ENCODE measurements around the gene TAPT1. TPM values are rescaled to one million over a fixed set of nuclear protein-coding genes. Genes with fewer than 3 reads are reported as not detected.

Gene TAPT1
- total RNA-seq, 1 experiment from 2014 or later: 11.1 TPM

DNA sequence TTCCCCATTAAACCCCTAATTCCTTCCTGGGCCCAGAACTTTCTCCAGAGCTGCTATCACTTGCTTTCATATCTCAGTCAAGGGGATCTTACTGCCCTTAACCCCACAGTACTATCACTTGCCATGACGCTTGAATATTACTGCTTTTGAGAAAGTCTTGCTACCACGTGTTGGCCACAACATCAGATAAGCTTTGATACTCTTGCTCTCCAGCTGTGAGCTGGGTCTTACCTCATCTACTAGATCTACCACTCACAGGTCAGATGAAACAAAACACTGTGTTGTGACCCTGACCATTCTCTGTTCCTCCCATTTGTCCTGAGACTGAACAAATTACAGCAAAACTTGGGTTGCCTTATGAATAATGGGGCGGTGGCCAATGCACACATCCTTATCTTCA lies 12.1 kb upstream of the TAPT1 start:
- H3K4me1 Mint-ChIP-seq: peaks cover 0 to 3% of the 10 kb centered on the region in 2 experiments; a peak in 1 of 4 replicates
- DNase-seq: no peak
- H3K79me1 ChIP-seq (ENCODE audit: insufficient read depth, low read depth, low read length, poor library complexity, severe bottlenecking): no peaks in the 10 kb centered on the region
- H2BK5ac ChIP-seq (ENCODE audit: insufficient read length, low read length): no peak overlapping the region
- TF ChIP-seq, protein P1, sequence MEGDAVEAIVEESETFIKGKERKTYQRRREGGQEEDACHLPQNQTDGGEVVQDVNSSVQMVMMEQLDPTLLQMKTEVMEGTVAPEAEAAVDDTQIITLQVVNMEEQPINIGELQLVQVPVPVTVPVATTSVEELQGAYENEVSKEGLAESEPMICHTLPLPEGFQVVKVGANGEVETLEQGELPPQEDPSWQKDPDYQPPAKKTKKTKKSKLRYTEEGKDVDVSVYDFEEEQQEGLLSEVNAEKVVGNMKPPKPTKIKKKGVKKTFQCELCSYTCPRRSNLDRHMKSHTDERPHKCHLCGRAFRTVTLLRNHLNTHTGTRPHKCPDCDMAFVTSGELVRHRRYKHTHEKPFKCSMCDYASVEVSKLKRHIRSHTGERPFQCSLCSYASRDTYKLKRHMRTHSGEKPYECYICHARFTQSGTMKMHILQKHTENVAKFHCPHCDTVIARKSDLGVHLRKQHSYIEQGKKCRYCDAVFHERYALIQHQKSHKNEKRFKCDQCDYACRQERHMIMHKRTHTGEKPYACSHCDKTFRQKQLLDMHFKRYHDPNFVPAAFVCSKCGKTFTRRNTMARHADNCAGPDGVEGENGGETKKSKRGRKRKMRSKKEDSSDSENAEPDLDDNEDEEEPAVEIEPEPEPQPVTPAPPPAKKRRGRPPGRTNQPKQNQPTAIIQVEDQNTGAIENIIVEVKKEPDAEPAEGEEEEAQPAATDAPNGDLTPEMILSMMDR (conservative IDR thresholded peaks at IDR 0.05): no peak
- no peak overlapping the region for H2AFZ ChIP-seq (ENCODE audit: low read length)
- no peaks in the 10 kb centered on the region for H4K20me1 ChIP-seq (ENCODE audit: control insufficient read depth, insufficient read depth, insufficient read length)
- no peaks in the 10 kb centered on the region for H3K23me2 ChIP-seq (ENCODE audit: insufficient read length, low read depth, low read length, poor library complexity, severe bottlenecking)
- no peaks in the 10 kb centered on the region for H3K9me3 ChIP-seq (ENCODE audit: control insufficient read depth, low read depth, low read length)
- H3K9me3 Mint-ChIP-seq: no peaks in the 10 kb centered on the region
- no peaks in the 10 kb centered on the region for H3K27me3 Mint-ChIP-seq (ENCODE audit: low read depth)
- no peak overlapping the region for H2BK15ac ChIP-seq (ENCODE audit: low read depth, low read length)
- H3K27ac Mint-ChIP-seq: no peak overlapping the region
- no peak overlapping the region for H4K91ac ChIP-seq (ENCODE audit: insufficient read length, low read depth, low read length)
- H2BK20ac ChIP-seq (ENCODE audit: low read depth, low read length, poor library complexity, severe bottlenecking): no peak overlapping the region
- H4K5ac ChIP-seq (ENCODE audit: insufficient read length, low read depth, low read length): no peak overlapping the region
- H3K27me3 ChIP-seq (ENCODE audit: insufficient read depth, low read length): no peaks in the 10 kb centered on the region
- H3K4me1 ChIP-seq (ENCODE audit: insufficient read depth, low read length): peaks cover 5% of the 10 kb centered on the region; the same call in 1 of the 2 replicates
- no peak overlapping the region for H3K4ac ChIP-seq (ENCODE audit: low read depth, low read length)
- no peak overlapping the region for H2BK120ac ChIP-seq (ENCODE audit: low read depth, low read length, poor library complexity, severe bottlenecking)
- peaks cover 5 to 7% (median 7%) of the 10 kb centered on the region in 3 experiments; a peak in 6 of 7 replicates for H3K36me3 Mint-ChIP-seq (ENCODE audit: insufficient read depth in 1 of 3, low read depth in 3 of 3)
- H3K18ac ChIP-seq (ENCODE audit: insufficient read length, low read depth, low read length): no peak overlapping the region
- H3K79me2 ChIP-seq (ENCODE audit: insufficient read depth, low read length): no peaks in the 10 kb centered on the region; the same call in 1 of the 2 replicates
- no peak overlapping the region for H3T11ph ChIP-seq (ENCODE audit: low read length)
- H3K14ac ChIP-seq (ENCODE audit: insufficient read depth, low read length): no peak overlapping the region
- no peak overlapping the region for H3K4me2 ChIP-seq (ENCODE audit: insufficient read depth, insufficient read length, low read length)
- H2BK12ac ChIP-seq (ENCODE audit: insufficient read length, low read depth, low read length): no peak overlapping the region
- no peak overlapping the region for H3K9ac ChIP-seq (ENCODE audit: extremely low read depth, insufficient read length, low read length)
- no peak overlapping the region for H2AK5ac ChIP-seq (ENCODE audit: insufficient read length, low read length)
- no CpG with 5 or more reads among the region's 3 CpGs for WGBS (ENCODE audit: extremely low coverage, insufficient read length, low lambda C conversion rate)
- H3K4me3 Mint-ChIP-seq: no peak overlapping the region
- no peak overlapping the region for H4K8ac ChIP-seq (replicated peaks; ENCODE audit: insufficient read length, low read depth, low read length)
- H3K23ac ChIP-seq (ENCODE audit: insufficient read length, low read depth, low read length): no peak overlapping the region
- H3K56ac ChIP-seq (ENCODE audit: insufficient read length, low read depth, low read length): no peak overlapping the region
- no peak overlapping the region for H3K27ac ChIP-seq (ENCODE audit: insufficient read length, low read depth, low read length)
